Mesenchymal stem cell (in vitro differentiated cells and primary cell): Measurements from ENCODE around the gene PAX3.

Experiments used
- DNase-seq: peaks from one replicate; pipeline ENCODE4 v3.0.0-alpha.2; 2013
- H2AFZ ChIP-seq: one replicate; pipeline ENCODE4 v1.6.1; 2013; ENCODE audit warnings: low read depth, mild to moderate bottlenecking, control low read depth, inconsistent platforms, low read length, moderate library complexity
- H2AK5ac ChIP-seq: 2 replicates; pipeline ENCODE4 v1.6.1; 2013; ENCODE audit warnings: low read length, moderate library complexity, mild to moderate bottlenecking, inconsistent platforms; ENCODE audit not compliant: severe bottlenecking
- H2BK120ac ChIP-seq: one replicate; pipeline ENCODE4 v1.6.1; 2013; ENCODE audit warnings: low read depth, mild to moderate bottlenecking, inconsistent platforms, low read length, moderate library complexity
- H2BK12ac ChIP-seq, 2 experiments: one replicate each; pipeline ENCODE4 v1.6.1; 2013; ENCODE audit warnings: inconsistent platforms in 2 of 2, low read length in 2 of 2, mild to moderate bottlenecking in 2 of 2, moderate library complexity in 2 of 2, control low read depth in 1 of 2
- H2BK15ac ChIP-seq: one replicate; pipeline ENCODE4 v1.6.1; 2013; ENCODE audit warnings: mild to moderate bottlenecking, low read depth, inconsistent platforms; ENCODE audit not compliant: poor library complexity, severe bottlenecking
- H2BK5ac ChIP-seq: 2 replicates; pipeline ENCODE4 v1.6.1; 2013; ENCODE audit warnings: low read depth, mild to moderate bottlenecking, low read length, control low read depth, inconsistent platforms; ENCODE audit not compliant: poor library complexity, severe bottlenecking
- H3K14ac ChIP-seq, 2 experiments: one replicate each; pipeline ENCODE4 v1.6.1; 2013; ENCODE audit warnings: inconsistent platforms in 2 of 2, low read length in 2 of 2, control low read depth in 1 of 2, mild to moderate bottlenecking in 1 of 2, moderate library complexity in 1 of 2
- H3K18ac ChIP-seq, 2 experiments: one replicate each; pipeline ENCODE4 v1.6.1; 2013; ENCODE audit warnings: inconsistent platforms in 2 of 2, low read length in 2 of 2, control low read depth in 1 of 2, low read depth in 1 of 2, mild to moderate bottlenecking in 1 of 2
- H3K23ac ChIP-seq, 2 experiments: one replicate each; pipeline ENCODE4 v1.6.1; 2013; ENCODE audit warnings: inconsistent platforms in 2 of 2, low read length in 2 of 2, mild to moderate bottlenecking in 2 of 2, moderate library complexity in 2 of 2, control low read depth in 1 of 2
- H3K27ac ChIP-seq: 2 replicates; pipeline ENCODE4 v1.5.1; 2013; ENCODE audit warnings: mild to moderate bottlenecking, moderate library complexity, low read length, control low read depth, inconsistent platforms; ENCODE audit not compliant: poor library complexity, severe bottlenecking
- H3K27me3 ChIP-seq, 2 experiments: 2 replicates each; pipeline versions ENCODE4 v1.6.1 to v1.7.0; 2013; ENCODE audit warnings: low read length in 2 of 2, mild to moderate bottlenecking in 2 of 2, moderate library complexity in 2 of 2, control low read depth in 1 of 2, inconsistent platforms in 1 of 2; ENCODE audit not compliant: control insufficient read depth in 1 of 2, insufficient read depth in 1 of 2
- H3K36me3 ChIP-seq, 2 experiments: 2 replicates each; pipeline versions ENCODE4 v1.6.1 to v1.7.0; 2013; ENCODE audit warnings: low read length in 2 of 2, control low read depth in 1 of 2, inconsistent platforms in 1 of 2, low read depth in 1 of 2, mild to moderate bottlenecking in 1 of 2; ENCODE audit not compliant: insufficient read depth in 2 of 2, control insufficient read depth in 1 of 2
- H3K4ac ChIP-seq, 2 experiments: one replicate each; pipeline ENCODE4 v1.6.1; 2013; ENCODE audit warnings: inconsistent platforms in 2 of 2, low read length in 2 of 2, mild to moderate bottlenecking in 2 of 2, moderate library complexity in 2 of 2, control low read depth in 1 of 2, low read depth in 1 of 2
- H3K4me1 ChIP-seq: 2 replicates; pipeline ENCODE4 v1.6.1; 2013; ENCODE audit warnings: low read depth, low read length, control low read depth; ENCODE audit not compliant: control insufficient read depth, insufficient read depth
- H3K4me2 ChIP-seq: 2 replicates; pipeline ENCODE4 v1.6.1; 2013; ENCODE audit warnings: low read length, mild to moderate bottlenecking, inconsistent platforms; ENCODE audit not compliant: poor library complexity, severe bottlenecking
- H3K4me3 ChIP-seq, 2 experiments: 2 replicates each; pipeline versions ENCODE4 v1.5.1 to v1.7.0; 2013; ENCODE audit warnings: low read length in 2 of 2, mild to moderate bottlenecking in 2 of 2, control low read depth in 1 of 2, low read depth in 1 of 2; ENCODE audit not compliant: insufficient read depth in 1 of 2
- H3K79me1 ChIP-seq: replicated peaks from 2 replicates; pipeline ENCODE4 v1.6.1; 2013; ENCODE audit warnings: mild to moderate bottlenecking, control low read depth, low read length, inconsistent platforms; ENCODE audit not compliant: poor library complexity, severe bottlenecking
- H3K9ac ChIP-seq: 2 replicates; pipeline ENCODE4 v1.7.0; 2013; ENCODE audit warnings: mild to moderate bottlenecking, low read length, moderate library complexity
- H3K9me3 ChIP-seq: 2 replicates; pipeline ENCODE4 v1.7.0; 2013; ENCODE audit warnings: mild to moderate bottlenecking, low read length; ENCODE audit not compliant: control insufficient read depth
- H4K8ac ChIP-seq: one replicate; pipeline ENCODE4 v1.6.1; 2013; ENCODE audit warnings: inconsistent platforms, mild to moderate bottlenecking, low read length, moderate library complexity
- H4K91ac ChIP-seq: one replicate; pipeline ENCODE4 v1.6.1; 2013; ENCODE audit warnings: mild to moderate bottlenecking, low read length, inconsistent platforms
- WGBS: methylation state at CpG from one replicate; pipeline ENCODE4 v1.1.7; 2013; ENCODE audit warnings: mixed read lengths; 5-methylcytosine and 5-hydroxymethylcytosine counted together

Gene PAX3

GRCh38 chr2:222249444-222249843 lies 49.4 kb downstream of the PAX3 start:
- Histone ChIP-seq H2AK5ac (no peak overlapping the region), H3K14ac (no peak overlapping the region), H3K4ac (no peak overlapping the region), H3K4me1 (no peaks in the 10 kb centered on the region), H2BK12ac (no peak overlapping the region), H3K36me3 (no peaks in the 10 kb centered on the region), H2AFZ (no peak overlapping the region), H3K4me3 (no peak overlapping the region), H3K27me3 (no peaks in the 10 kb centered on the region), H2BK5ac (no peak overlapping the region), H3K79me1 (no peaks in the 10 kb centered on the region), H3K23ac (no peak overlapping the region), H3K9me3 (no peaks in the 10 kb centered on the region), H4K91ac (no peak overlapping the region), H2BK120ac (no peak overlapping the region), H3K18ac (no peak overlapping the region), H4K8ac (no peak overlapping the region), H3K27ac (no peak overlapping the region), H2BK15ac (no peak overlapping the region), H3K4me2 (no peak overlapping the region), H3K9ac (no peak overlapping the region)
- DNase-seq, result no peak
- 77% methylated on average over 5 of the region's 5 CpGs for WGBS

- H2BK120ac ChIP-seq, result no peak overlapping the region
- H3K23ac ChIP-seq, result no peak overlapping the region
- H3K27ac ChIP-seq, result no peak overlapping the region
- H3K9ac ChIP-seq, result no peak overlapping the region
- no peak overlapping the region for H2BK12ac ChIP-seq
- no peak overlapping the region for H2AFZ ChIP-seq
- H3K27me3 ChIP-seq, result peaks cover 0 to 3% of the 10 kb centered on the region in 2 experiments
- H3K4me2 ChIP-seq, result no peak overlapping the region
- H3K14ac ChIP-seq, result no peak overlapping the region
- H2AK5ac ChIP-seq, result no peak overlapping the region
- no CpG with 5 or more reads among the region's 1 CpG for WGBS
- no peak overlapping the region for H2BK5ac ChIP-seq
- DNase-seq, result no peak
- H3K36me3 ChIP-seq, result no peaks in the 10 kb centered on the region
- no peak overlapping the region for H4K91ac ChIP-seq
- H3K4me3 ChIP-seq, result no peak overlapping the region
- H3K4me1 ChIP-seq, result no peaks in the 10 kb centered on the region
- H2BK15ac ChIP-seq, result no peak overlapping the region
- no peaks in the 10 kb centered on the region for H3K9me3 ChIP-seq
- no peak overlapping the region for H3K4ac ChIP-seq
- no peak overlapping the region for H4K8ac ChIP-seq
- H3K79me1 ChIP-seq, result no peaks in the 10 kb centered on the region
- no peak overlapping the region for H3K18ac ChIP-seq
Observed at GRCh38 chr2:222248818-222249217, 50.0 kb downstream of the PAX3 start.

- 45% methylated on average over 2 of the region's 2 CpGs for WGBS
- no peak overlapping the region for H3K14ac ChIP-seq
- H2AFZ ChIP-seq, result no peak overlapping the region
- no peak for DNase-seq
- no peaks in the 10 kb centered on the region for H3K9me3 ChIP-seq
- H2BK5ac ChIP-seq, result no peak overlapping the region
- no peak overlapping the region for H3K18ac ChIP-seq
- no peaks in the 10 kb centered on the region for H3K36me3 ChIP-seq
- H3K4me1 ChIP-seq, result no peaks in the 10 kb centered on the region
- no peak overlapping the region for H4K8ac ChIP-seq
- peaks cover 0 to 5% of the 10 kb centered on the region in 2 experiments for H3K27me3 ChIP-seq
- no peak overlapping the region for H4K91ac ChIP-seq
- no peak overlapping the region for H2BK15ac ChIP-seq
- H2BK120ac ChIP-seq, result no peak overlapping the region
- no peaks in the 10 kb centered on the region for H3K79me1 ChIP-seq
- no peak overlapping the region for H3K23ac ChIP-seq
- H2BK12ac ChIP-seq, result no peak overlapping the region
- no peak overlapping the region for H2AK5ac ChIP-seq
- H3K9ac ChIP-seq, result no peak overlapping the region
- no peak overlapping the region for H3K27ac ChIP-seq
- H3K4me2 ChIP-seq, result no peak overlapping the region
- no peak overlapping the region for H3K4me3 ChIP-seq
- no peak overlapping the region for H3K4ac ChIP-seq
Observed at GRCh38 chr2:222248256-222248655, 50.5 kb downstream of the PAX3 start.

GRCh38 chr2:222242532-222242931 lies 56.3 kb downstream of the PAX3 start:
- Histone ChIP-seq H3K14ac (no peak overlapping the region), H3K36me3 (no peaks in the 10 kb centered on the region), H3K27ac (no peak overlapping the region), H3K4ac (no peak overlapping the region), H3K9ac (no peak overlapping the region), H3K18ac (no peak overlapping the region), H3K79me1 (no peaks in the 10 kb centered on the region), H3K4me3 (no peak overlapping the region), H2BK120ac (no peak overlapping the region), H2BK15ac (no peak overlapping the region), H3K27me3 (peaks cover 23 to 33% of the 10 kb centered on the region in 2 experiments), H2BK12ac (no peak overlapping the region), H3K23ac (no peak overlapping the region), H4K8ac (no peak overlapping the region), H2AK5ac (no peak overlapping the region), H2BK5ac (no peak overlapping the region), H3K4me1 (no peaks in the 10 kb centered on the region), H3K4me2 (no peak overlapping the region), H2AFZ (no peak overlapping the region), H3K9me3 (no peaks in the 10 kb centered on the region), H4K91ac (no peak overlapping the region)
- no peak for DNase-seq
